ENCODE data around the gene PRKCH.

PRKCH gene

GRCh38 chr14:61479746-61480502, 158.5 kb downstream of the PRKCH start:
- H3K4me3 ChIP-seq (ENCODE audit: low read length) = no peak overlapping the region
- TF ChIP-seq ZNF274 (IDR thresholded peaks at IDR 0.05; ENCODE audit: low read depth, low read length) = no peak

DNA sequence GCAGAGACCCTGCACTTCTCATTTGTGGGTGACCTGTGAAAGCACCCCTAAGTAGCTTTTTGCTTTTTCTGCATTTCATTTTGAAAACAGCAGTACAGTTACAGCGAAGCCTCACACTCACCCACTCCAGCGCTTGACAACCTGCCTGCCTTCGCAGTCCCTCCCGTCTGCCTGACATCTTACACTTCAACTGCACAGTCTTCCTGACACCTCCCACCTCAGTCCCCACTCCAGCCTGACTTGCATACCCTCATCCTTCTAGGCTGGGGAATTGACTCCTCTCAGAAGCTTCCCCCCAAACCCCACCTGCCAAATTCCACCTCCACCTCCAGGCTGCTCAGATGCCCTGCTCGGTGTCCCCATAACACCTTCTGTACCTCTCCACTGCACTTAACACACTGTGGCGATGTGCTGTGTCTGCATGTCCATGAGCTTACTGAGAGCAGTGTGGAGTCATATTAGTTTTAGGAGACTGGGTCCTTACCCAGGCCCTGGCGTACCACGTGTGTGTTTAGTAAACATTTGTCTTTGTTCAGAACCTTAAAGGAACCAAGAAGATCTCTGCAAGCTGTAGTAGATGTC, 159.4 kb downstream of the PRKCH start:
- no peak overlapping the region for H3K4me3 ChIP-seq (ENCODE audit: low read length)
- no peak for TF ChIP-seq ZNF274 (IDR thresholded peaks at IDR 0.05; ENCODE audit: low read depth, low read length)

DNA sequence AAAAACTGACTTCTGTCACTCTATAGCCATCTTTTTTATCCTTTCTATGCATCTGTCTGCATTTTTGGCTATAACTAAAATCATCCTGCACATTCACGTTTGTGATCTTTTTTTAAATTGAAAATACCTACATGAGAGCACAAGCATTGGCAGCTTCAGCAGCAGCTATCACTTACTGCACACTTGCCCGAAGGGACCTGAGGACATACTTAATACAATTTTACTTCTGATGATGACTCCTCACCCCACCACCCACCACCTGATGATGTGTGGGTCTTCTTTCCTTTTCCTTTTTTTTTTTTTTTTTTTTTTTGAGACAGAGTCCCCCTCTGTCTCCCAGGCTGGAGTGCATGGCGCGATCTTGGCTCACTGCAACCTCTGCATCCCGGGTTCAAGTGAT, 160.3 kb downstream of the PRKCH start:
- no peak overlapping the region for H3K4me3 ChIP-seq (ENCODE audit: low read length)
- TF ChIP-seq ZNF274 (IDR thresholded peaks at IDR 0.05; ENCODE audit: low read depth, low read length) = no peak

DNA sequence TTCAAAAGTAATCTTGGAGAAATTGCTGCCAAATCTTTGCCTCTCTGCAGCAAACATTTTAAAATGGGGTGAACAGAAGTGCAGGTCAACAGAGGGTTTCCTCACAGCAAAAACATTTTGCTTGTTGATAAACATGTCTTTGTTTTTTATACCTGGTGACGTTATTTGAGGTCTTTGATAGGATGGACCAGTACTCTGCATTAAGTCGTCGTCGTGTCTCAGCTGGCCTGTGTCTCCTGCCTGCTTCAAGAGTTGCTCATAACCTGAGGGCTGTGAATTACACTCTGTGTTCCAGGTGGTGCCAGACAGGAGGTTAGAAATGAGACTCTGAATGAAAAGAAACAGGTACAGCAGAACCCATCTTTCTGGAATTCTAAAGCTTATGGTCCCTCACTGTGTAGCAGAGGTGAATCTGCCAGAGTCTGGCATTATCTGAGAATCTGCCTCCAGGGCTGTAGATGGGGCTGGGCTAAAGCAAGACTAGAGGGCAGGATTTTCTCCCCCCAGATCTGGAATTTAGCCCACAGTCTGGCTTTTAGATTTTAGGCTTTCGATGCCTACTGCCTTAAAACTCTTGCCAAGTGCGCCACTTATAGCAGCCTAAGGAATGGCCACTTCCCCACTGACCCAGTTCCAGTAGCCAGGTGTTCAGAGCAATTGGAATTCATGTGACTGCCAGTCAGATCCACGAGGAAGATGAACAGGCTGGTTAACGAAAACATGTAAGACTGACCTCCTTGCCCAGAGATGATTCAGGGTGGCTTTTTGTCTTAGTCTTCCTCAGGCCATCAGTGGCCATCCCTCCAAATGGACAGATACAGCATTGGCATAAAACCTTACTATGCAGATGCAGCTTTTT, 161.2 kb downstream of the PRKCH start:
- no peak for TF ChIP-seq ZNF274 (IDR thresholded peaks at IDR 0.05; ENCODE audit: low read depth, low read length)
- H3K4me3 ChIP-seq (ENCODE audit: low read length) = no peak overlapping the region

DNA sequence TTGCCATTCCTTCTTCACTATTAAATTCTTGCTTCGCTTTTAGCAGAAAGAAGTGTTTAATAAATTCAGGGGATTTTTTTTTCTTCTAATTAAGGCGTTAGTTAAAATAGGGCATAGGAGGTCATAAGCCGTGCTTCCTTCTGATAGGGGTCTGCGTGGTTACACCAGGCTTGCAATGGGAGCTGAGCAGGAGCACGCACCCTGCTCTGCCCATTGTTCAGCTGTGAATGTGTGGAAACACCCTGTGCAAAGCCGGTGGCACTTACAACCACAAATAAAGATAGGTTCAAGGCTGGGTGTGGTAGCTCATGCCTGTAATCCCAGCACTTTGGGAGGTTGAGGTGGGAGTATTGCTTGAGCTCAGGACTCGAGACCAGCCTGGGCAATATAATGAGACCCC, 162.1 kb downstream of the PRKCH start:
- H3K4me3 ChIP-seq (ENCODE audit: low read length) = no peak overlapping the region
- TF ChIP-seq ZNF274 (IDR thresholded peaks at IDR 0.05; ENCODE audit: low read depth, low read length) = no peak

- no peak overlapping the region for H3K4me3 ChIP-seq (ENCODE audit: low read length)
- TF ChIP-seq ZNF274 (IDR thresholded peaks at IDR 0.05; ENCODE audit: low read depth, low read length) = no peak
Observed at GRCh38 chr14:61484031-61484430, 162.7 kb downstream of the PRKCH start.

DNA sequence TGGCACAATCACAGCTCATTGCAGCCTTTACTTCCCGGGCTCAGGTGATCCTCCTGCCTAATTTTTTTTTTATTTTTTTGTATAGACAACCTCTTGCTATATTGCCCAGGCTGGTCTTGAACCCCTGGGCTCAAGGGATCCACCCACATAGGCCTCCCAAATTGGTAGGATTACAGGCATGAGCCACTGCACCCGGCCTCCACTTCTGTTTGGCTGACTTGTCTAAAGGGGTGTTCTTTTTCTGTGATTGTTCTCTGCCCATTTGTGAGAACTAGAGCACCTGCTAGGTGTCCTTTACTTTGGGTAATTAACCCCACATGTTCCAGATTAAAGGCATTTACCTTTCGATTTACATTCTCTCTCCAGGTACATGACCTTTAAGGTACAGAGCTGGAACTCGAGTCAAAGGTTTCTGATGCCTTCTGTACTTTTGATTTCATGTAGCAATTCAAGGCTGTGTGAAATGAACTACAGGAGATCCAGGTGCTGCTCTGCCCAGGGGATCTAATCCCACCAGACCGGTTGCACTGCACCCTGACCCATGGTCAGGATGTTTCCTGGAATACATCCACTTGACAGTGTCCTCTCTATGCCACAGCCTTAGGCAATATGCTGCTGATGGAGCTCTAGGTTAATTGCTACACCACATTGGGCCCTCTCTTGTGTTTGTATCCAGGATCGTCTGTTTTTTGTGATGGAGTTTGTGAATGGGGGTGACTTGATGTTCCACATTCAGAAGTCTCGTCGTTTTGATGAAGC, 163.6 kb downstream of the PRKCH start:
- TF ChIP-seq ZNF274 (IDR thresholded peaks at IDR 0.05; ENCODE audit: low read depth, low read length) = no peak

GRCh38 chr14:61485661-61486060, 164.3 kb downstream of the PRKCH start:
- TF ChIP-seq ZNF274 (IDR thresholded peaks at IDR 0.05; ENCODE audit: low read depth, low read length) = no peak
- no peak overlapping the region for H3K4me3 ChIP-seq (ENCODE audit: low read length)

More for the DNA sequence above, 163.6 kb downstream of the PRKCH start:
- H3K4me3 ChIP-seq (ENCODE audit: low read length) = no peak overlapping the region

GRCh38 chr14:61486930-61487495, 165.6 kb downstream of the PRKCH start:
- no peak for TF ChIP-seq ZNF274 (IDR thresholded peaks at IDR 0.05; ENCODE audit: low read depth, low read length)
- no peak overlapping the region for H3K4me3 ChIP-seq (ENCODE audit: low read length)

DNA sequence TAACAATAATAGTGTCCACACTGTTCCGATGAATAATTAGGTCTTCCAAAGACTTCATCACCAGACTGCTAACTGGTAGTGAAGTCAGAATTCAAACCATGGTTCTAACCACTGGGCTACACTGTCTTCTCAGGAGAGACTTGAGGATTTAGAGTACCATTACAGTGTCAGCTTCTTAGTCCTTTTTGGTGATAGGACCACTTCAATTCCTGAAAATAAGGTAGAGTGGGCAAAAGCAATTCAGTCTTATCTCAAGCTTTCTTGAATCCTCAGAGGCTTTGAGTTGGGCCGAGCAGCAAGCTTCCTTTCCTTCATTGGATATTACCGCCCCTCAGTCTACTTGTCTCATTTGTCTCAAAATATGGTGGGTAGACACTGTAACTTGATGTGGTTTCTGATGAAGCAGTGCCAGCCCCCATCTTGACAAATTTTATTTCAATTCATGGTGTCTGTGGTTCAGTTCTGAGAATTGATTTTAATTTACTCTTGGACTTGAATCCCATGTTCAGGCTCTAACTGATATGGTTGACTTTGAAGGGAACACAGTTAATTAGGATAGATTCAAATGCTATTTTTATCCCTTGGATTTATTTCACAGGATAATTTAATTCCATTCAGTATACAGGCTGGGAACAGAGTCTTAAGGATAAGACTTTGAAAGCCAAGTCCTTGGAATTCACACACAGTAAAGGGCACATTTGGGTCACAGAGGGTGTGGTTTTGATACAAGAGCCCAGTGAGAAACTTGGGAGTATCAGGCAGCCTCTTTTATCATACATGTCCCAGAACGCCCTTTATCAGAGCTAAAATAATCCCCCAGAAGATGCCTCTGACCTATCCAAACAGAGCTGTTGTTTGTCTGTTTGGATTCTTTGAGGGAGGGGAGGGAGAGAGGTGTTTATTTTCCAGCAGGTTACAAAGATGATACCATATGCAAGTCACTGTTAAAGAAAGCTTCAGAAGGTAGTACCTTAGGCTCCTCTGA, 167.3 kb downstream of the PRKCH start:
- no peak overlapping the region for H3K4me3 ChIP-seq (ENCODE audit: low read length)
- TF ChIP-seq ZNF274 (IDR thresholded peaks at IDR 0.05; ENCODE audit: low read depth, low read length) = no peak

DNA sequence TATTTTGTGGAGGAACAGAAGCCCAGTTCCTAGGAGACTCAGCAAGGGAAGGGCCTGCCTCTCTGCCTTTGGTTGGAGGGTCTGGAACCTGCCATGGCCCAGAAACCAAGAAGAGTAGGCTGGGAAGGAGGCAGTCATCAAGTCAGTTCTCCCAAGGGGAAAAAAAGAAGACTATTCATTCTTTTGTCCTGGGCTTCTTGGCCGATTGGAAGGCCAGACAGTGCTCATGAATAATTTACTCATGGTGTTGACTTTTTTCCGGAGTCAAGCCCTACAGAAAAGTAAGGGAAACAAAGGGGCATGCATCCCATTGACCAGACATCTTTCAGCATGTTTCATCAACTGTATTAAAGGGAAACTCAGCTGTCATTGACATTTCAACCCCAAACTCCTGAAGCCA, 168.1 kb downstream of the PRKCH start:
- TF ChIP-seq ZNF274 (IDR thresholded peaks at IDR 0.05; ENCODE audit: low read depth, low read length) = no peak
- no peak overlapping the region for H3K4me3 ChIP-seq (ENCODE audit: low read length)

DNA sequence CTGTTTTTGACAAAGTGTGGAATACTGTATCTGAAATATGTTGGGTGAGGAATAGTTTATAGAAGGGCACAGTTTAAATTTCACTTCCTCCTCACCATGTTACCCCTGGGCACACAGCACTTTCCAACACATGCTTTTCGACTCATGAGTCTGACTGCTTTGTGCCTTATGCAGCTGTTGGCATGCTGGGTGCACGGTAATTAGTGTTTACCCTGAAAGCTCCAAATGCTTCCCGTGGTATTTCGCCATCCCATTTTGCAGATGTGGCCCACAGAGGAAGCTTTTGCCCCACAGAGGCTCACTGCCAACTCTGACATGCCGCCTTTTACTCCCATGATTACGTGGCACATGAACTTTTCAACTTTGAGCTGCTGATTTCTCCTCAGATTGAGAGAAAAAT, 168.6 kb downstream of the PRKCH start:
- H3K4me3 ChIP-seq (ENCODE audit: low read length) = no peak overlapping the region
- no peak for TF ChIP-seq ZNF274 (IDR thresholded peaks at IDR 0.05; ENCODE audit: low read depth, low read length)

DNA sequence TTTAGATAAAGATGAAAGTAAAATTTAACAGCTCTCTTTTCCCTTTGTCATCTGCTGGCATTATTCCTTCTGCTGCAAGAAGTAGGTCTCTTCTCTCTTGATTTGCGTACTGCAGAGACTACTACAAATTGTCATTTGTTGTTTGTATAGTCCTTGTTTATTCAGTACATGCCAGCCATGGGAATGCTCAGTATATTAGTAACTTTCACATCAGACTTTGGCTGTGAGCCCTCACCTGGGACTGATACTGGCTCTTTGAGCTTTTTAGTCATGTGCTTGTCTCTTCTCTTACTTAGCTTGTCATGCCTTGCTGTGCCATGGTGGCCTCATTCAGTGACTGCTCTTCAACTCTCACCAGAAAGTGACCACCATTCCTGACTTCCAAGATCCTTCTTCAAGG, 169.8 kb downstream of the PRKCH start:
- TF ChIP-seq ZNF274 (IDR thresholded peaks at IDR 0.05; ENCODE audit: low read depth, low read length) = no peak
- H3K4me3 ChIP-seq (ENCODE audit: low read length) = no peak overlapping the region
